NCI-H1436 treated with DMSO at 0.1 percent for 48 hours (cell line): ENCODE data around the gene SLC20A1.
"Not testable (repeated sequence)": the region's sequence is repeated elsewhere in the genome, so short reads cannot be mapped to it uniquely, and the experiment has no call there.

Experiments
- DNase-seq: peaks from one replicate; lab custom pipeline; 2025; lab: John Stamatoyannopoulos, UW

Gene SLC20A1

DNA sequence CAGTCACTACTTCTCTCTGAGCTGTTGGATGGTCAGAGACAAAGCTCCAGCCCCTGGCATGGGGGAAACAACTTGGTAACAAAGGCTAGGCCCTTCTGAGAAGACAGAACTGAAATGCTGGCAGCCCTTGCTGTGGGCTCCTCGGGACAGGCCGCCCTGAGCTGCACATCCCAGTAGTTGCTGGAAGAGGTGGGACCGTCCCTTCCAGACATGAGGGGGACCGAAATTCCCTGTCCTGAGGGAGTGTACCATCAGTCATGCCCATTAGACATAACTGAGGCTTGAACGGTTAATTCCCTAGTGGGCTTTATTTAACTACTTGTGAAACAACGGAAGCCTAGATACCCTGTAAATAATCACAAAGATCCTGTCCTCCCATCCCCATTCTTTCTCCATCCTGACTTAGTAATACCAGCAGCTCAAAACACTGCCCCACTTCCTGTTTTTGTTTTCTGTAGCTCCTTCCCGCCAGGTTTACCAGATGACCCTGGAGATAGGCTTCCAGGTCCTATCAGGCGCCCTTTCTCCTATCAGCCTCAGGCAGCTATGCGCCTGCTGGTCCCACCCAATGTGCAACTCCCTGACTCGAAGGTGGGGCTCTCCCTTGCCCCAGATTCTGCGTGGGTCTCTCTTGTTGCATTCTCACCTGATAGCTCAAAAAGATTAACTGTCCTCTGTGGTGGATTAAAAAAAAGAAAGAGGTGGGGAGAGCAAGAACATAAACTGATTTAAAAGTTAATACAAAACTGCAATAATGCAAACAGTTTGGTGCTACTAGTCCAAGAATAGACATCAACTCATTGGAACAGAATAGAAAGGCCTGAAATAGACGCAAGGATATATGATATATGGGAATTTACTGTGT, 38.0 kb downstream of the SLC20A1 start:
- DNase-seq, result no peak

GRCh38 chr2:112684415-112684775, 38.7 kb downstream of the SLC20A1 start:
- DNase-seq, result no peak

- DNase-seq, result no peak
These were observed 39.6 kb downstream of the SLC20A1 start for GRCh38 chr2:112685271-112685884.

DNA sequence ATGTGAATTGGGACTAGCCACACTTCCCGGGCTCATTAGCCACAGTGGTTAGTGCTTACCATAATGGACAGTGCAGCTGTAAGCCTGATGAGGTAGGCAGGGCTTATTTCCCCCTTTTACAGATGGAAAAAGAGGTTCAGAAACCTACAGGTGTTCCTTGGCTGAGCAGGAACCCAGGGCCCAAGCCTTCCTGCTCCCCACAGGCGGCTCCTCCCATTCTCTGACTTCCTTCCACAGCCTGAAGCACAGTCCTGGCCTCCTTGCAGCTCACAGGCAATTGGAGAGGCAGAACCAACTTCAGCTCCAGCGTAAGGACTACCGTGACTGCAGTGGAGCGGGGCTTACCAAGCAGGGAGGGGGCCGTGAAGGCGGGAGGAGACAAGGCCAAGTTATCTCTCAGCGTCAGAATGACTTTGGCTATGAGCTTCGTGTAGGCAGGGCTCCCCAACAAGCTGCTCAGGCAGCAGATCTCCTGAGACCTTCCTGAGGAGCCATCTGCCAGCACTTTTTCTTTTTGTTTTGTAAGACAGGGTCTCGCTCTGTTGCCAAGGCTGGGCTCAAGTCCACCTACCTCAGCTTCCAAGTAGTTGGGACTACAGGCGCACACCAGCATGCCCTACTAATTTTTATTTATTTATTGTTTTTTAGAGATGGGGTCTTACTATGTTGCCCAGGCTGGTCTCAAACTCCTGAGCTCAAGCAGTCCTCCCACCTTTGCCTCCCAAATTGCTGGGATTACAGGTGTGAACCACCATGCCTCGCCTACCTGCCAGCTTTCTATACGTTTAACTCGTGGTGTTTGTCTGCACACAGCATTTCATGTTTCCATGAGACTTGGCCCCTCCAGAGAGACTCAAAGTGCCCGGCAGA, 40.8 kb downstream of the SLC20A1 start:
- DNase-seq, result no peak

DNA sequence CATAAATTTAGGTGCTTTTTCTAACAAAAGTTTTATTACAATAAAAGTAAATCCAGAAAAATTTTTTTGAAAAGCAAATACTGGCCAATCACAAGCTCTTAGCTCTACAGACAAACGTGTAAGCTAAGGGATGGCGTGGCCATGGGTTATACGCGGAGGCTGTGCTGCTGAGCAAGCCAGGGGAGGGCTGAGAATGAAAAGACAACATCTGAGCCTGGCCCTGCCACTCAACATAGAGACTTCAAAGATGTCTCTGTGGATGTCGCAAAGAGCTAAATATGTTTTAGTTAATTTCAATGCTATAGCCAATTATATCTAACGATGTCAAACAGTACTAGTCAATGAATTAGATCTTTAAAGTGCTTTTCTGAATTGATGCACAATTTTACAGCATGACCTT, 41.8 kb downstream of the SLC20A1 start:
- no peak for DNase-seq

DNA sequence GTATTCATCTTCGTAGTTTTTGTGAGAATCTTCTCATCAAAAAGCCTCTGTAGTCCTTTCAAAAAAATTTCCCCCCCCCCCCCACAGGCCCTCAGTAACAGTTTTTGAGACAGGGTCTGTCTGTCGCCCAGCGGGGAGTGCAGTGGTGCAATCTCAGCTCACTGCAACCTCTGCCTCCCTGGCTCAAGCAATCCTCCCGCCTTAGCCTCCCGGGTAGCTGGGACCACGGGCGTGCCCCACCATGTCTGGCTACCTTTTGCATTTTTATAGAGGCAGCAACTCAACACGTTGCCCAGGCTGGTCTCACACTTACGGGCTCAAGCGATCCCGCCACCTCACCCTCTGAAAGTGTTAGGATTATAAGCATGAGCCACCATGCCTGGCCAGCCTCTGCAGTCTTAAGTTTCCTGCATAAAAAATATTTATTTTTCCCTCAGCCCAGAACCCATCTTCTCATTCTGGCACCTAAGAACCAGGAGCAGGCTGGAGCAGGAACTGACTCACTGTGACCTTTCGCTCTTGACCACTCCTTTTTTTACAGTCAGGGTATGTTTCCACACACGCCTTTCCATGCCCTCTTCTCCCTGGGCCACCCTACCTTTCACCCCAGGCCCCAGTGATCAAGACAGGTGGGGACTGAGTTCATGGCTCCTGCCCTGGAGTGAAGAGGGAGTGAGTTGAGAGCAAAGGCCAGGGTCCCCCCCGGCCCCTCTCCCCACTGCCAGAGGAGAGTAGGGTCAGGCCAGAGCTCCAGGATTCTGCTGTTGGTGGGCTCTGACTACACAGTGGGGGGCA, 42.5 kb downstream of the SLC20A1 start:
- no peak for DNase-seq

- no peak for DNase-seq
These were observed 45.2 kb downstream of the SLC20A1 start for GRCh38 chr2:112690853-112691401.

DNA sequence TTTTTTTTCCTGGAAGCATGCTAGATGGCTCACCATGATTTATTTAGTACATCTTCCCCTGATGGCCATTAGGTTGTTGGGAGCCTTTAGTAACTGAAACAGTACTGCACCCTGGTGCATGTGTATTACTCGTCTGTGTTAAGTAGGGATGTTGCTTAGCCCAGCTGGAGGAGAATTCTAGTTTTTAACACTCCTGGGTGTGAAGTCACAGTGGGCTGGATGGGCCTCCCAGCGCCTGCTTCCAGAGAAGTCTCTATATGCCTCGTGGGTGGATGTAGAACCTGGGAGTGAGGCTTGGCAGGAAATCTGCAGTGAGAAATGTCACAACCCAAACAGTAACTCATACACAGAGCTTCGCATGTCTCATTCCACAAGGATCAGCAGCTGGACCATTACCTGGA, 46.1 kb downstream of the SLC20A1 start:
- DNase-seq, result no peak

- DNase-seq, result peak; percentile 83
These were observed 46.8 kb downstream of the SLC20A1 start for GRCh38 chr2:112692495-112692911.

DNA sequence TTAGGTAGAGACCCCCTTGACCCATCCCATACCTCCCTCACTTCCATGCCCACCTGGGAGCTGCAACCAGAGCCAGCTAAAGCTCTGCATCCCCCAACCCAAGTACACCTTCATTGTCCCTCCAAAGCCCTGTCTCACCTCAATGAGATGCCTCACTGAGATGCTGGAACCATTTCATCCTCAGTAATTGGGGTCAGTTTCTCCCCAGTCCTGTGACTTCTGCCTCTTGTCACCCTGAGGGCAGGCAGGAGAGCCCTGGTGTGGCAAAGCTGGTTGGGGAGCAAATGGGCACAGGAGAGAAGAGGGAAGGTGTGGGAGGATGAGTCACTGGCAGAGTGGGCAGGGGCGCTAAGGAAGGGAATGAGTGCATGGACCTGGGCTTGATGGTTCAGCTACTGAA, 47.2 kb downstream of the SLC20A1 start:
- DNase-seq, result no peak

GRCh38 chr2:112693596-112693995, 47.9 kb downstream of the SLC20A1 start:
- no peak for DNase-seq

- no peak for DNase-seq
These were observed 48.4 kb downstream of the SLC20A1 start for GRCh38 chr2:112694182-112694581.

DNA sequence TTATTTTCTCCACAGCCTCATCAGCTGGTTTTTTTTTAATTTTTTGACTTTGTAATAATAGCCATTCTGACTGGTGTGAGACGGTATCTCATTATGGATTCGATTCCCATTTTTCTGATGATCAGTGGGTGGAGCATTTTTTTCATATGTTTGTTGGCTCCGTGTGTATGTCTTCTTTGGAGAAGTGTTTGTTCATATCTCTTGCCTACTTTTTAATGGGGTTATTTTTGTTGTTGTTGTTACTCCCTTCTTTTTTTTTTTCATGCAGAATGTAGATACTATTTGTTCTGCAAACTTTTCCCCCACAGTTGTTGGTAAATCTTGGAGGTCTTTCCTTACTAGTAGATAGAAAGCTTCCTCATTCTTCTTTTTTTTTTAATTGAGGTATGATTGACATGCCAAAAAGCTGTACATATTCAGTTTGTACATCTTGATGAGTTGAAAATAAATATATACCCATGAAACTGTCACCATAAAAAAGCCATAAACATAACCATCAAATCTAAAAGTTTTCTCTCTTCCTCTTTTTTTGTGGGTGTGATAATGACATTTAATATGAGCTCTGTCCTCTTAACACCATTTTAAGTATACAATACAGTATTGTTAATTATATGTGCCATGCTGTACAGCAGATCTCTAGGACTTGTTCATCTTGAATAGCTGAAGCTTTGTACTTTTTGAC, 53.2 kb downstream of the SLC20A1 start:
- no peak for DNase-seq

GRCh38 chr2:112699984-112700667, 54.4 kb downstream of the SLC20A1 start:
- no peak for DNase-seq

GRCh38 chr2:112701052-112701451, 55.3 kb downstream of the SLC20A1 start:
- no peak for DNase-seq

- DNase-seq, result no peak
These were observed 57.9 kb downstream of the SLC20A1 start for GRCh38 chr2:112703684-112704083.

- no peak for DNase-seq
These were observed 59.8 kb downstream of the SLC20A1 start for GRCh38 chr2:112705575-112705974.

- DNase-seq, result no peak
These were observed 60.5 kb downstream of the SLC20A1 start for GRCh38 chr2:112706170-112706664.

DNA sequence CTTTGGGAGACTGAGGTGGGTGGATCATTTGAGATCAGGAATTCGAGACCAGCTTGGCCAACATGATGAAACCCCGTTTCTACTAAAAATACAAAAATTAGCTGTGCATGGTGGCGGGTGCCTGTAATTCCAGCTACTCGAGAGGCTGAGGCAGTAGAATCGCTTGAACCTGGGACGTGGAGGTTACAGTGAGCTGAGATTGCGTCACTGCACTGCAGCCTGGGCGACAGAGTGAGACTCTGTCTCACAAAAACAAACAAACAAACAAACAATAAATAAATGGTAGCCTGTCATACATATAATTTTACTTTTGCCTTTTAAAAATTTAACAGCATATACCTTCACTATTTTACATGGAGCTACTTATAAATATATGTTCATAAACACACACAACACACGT, 61.2 kb downstream of the SLC20A1 start:
- DNase-seq, result not testable (repeated sequence)

DNA sequence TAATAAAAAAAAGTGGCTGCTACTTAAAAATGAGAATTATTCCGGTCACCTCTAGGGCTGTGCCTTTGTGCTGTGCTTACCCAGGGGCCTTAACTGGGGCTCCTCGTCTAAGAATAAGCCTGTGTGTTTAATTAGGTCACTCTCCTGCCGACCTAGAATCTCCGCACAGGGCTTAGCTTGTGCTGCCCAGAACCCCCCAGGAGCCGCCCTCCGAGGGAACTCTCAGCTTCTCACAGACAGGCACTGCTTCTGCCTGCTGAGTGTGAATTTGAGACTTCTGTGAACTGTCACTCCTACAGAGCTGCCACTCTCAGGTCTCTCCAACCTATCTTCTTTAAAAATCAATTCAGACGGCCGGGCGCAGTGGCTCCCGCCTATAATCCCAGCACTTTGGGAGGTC, 63.2 kb downstream of the SLC20A1 start:
- no peak for DNase-seq
